ENCODE measurements around the gene A3GALT2. TPM values are rescaled to one million over a fixed set of nuclear protein-coding genes. Genes with fewer than 3 reads are reported as not detected.

Gene A3GALT2
- total RNA-seq, 1 experiment from 2014 or later = not detected

DNA sequence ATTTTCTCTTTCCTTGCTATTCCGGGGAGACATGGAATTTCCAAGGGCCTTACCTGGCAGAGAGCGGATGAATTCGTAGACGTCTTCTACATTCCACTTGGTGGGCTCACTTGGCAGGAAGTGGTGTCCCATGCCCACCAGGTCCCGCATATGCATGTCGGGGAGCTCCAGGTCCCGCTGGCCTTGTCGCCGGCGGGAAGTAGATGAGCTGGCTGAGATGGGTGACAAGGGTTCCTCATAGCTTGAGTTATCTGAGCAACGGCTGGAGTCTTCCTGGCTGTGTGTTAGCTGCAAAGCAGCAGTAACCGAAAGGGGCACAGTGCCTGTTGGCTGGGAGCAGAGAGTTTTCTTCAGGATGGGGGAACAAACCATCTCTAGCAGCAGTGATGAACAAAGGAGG, 7.9 kb upstream of the A3GALT2 start:
- Histone ChIP-seq H3K4me1 (no peaks in the 10 kb centered on the region), H3K4me3 (ENCODE audit: low read depth, low read length) (no peak overlapping the region), H3K9me3 (no peaks in the 10 kb centered on the region), H3K36me3 (ENCODE audit: control insufficient read depth, insufficient read depth, low read length) (peaks cover 2% of the 10 kb centered on the region), H3K27me3 (replicated peaks; ENCODE audit: control insufficient read depth, insufficient read depth, low read length) (no peaks in the 10 kb centered on the region)
- Mint-ChIP-seq H3K27ac (ENCODE audit: unreplicated experiment) (no peak overlapping the region), H3K4me1 (ENCODE audit: low read depth, unreplicated experiment) (no peaks in the 10 kb centered on the region), H3K36me3 (ENCODE audit: insufficient read depth, unreplicated experiment) (peaks cover 54% of the 10 kb centered on the region), H3K27me3 (ENCODE audit: insufficient read depth, unreplicated experiment) (no peaks in the 10 kb centered on the region), H3K4me3 (ENCODE audit: unreplicated experiment) (no peak overlapping the region), H3K9me3 (ENCODE audit: unreplicated experiment) (no peaks in the 10 kb centered on the region)
- intact Hi-C loops (cut with micrococcal nuclease; ENCODE audit: unreplicated experiment) = no loop called here
- TF ChIP-seq, protein P1, sequence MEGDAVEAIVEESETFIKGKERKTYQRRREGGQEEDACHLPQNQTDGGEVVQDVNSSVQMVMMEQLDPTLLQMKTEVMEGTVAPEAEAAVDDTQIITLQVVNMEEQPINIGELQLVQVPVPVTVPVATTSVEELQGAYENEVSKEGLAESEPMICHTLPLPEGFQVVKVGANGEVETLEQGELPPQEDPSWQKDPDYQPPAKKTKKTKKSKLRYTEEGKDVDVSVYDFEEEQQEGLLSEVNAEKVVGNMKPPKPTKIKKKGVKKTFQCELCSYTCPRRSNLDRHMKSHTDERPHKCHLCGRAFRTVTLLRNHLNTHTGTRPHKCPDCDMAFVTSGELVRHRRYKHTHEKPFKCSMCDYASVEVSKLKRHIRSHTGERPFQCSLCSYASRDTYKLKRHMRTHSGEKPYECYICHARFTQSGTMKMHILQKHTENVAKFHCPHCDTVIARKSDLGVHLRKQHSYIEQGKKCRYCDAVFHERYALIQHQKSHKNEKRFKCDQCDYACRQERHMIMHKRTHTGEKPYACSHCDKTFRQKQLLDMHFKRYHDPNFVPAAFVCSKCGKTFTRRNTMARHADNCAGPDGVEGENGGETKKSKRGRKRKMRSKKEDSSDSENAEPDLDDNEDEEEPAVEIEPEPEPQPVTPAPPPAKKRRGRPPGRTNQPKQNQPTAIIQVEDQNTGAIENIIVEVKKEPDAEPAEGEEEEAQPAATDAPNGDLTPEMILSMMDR (IDR thresholded peaks at IDR 0.05; ENCODE audit: insufficient read depth in 1 of 2, low read depth in 1 of 2, low read length in 1 of 2, severe bottlenecking in 1 of 2, unreplicated experiment in 1 of 2) = no peak
- CTCF ChIA-PET = no interaction called here
- BruUV-seq (replicated peaks) = no TSS peak
- POLR2A ChIA-PET = no interaction called here
- no peak for DNase-seq

- Mint-ChIP-seq H3K27me3 (ENCODE audit: insufficient read depth, unreplicated experiment) (no peaks in the 10 kb centered on the region), H3K27ac (ENCODE audit: unreplicated experiment) (no peak overlapping the region), H3K36me3 (ENCODE audit: insufficient read depth, unreplicated experiment) (peaks cover 47% of the 10 kb centered on the region), H3K4me3 (ENCODE audit: unreplicated experiment) (no peak overlapping the region), H3K4me1 (ENCODE audit: low read depth, unreplicated experiment) (no peaks in the 10 kb centered on the region), H3K9me3 (ENCODE audit: unreplicated experiment) (no peaks in the 10 kb centered on the region)
- Histone ChIP-seq H3K4me1 (no peaks in the 10 kb centered on the region), H3K4me3 (ENCODE audit: low read depth, low read length) (no peak overlapping the region), H3K9me3 (no peaks in the 10 kb centered on the region), H3K36me3 (ENCODE audit: control insufficient read depth, insufficient read depth, low read length) (peaks cover 2% of the 10 kb centered on the region), H3K27me3 (replicated peaks; ENCODE audit: control insufficient read depth, insufficient read depth, low read length) (no peaks in the 10 kb centered on the region)
- intact Hi-C loops (cut with micrococcal nuclease; ENCODE audit: unreplicated experiment) = no loop called here
- ChIA-PET POLR2A (no interaction called here), CTCF (no interaction called here)
- no TSS peak for BruUV-seq (replicated peaks)
- TF ChIP-seq, protein P1 (IDR thresholded peaks at IDR 0.05; ENCODE audit: insufficient read depth in 1 of 2, low read depth in 1 of 2, low read length in 1 of 2, severe bottlenecking in 1 of 2, unreplicated experiment in 1 of 2) = no peak
- DNase-seq = no peak
Observed at GRCh38 chr1:33327587-33328325, 6.9 kb upstream of the A3GALT2 start.

GRCh38 chr1:33326785-33327184, 5.9 kb upstream of the A3GALT2 start:
- intact Hi-C loops (cut with micrococcal nuclease; ENCODE audit: unreplicated experiment) = no loop called here
- H3K27ac Mint-ChIP-seq (ENCODE audit: unreplicated experiment) = no peak overlapping the region
- no peak overlapping the region for H3K4me3 ChIP-seq (ENCODE audit: low read depth, low read length)
- TF ChIP-seq, protein P1 (IDR thresholded peaks at IDR 0.05; ENCODE audit: insufficient read depth in 1 of 2, low read depth in 1 of 2, low read length in 1 of 2, severe bottlenecking in 1 of 2, unreplicated experiment in 1 of 2) = no peak
- no peak overlapping the region for H3K4me3 Mint-ChIP-seq (ENCODE audit: unreplicated experiment)
- no peaks in the 10 kb centered on the region for H3K9me3 Mint-ChIP-seq (ENCODE audit: unreplicated experiment)
- CTCF ChIA-PET = no interaction called here
- POLR2A ChIA-PET = no interaction called here
- H3K4me1 Mint-ChIP-seq (ENCODE audit: low read depth, unreplicated experiment) = no peaks in the 10 kb centered on the region
- no peaks in the 10 kb centered on the region for H3K27me3 ChIP-seq (replicated peaks; ENCODE audit: control insufficient read depth, insufficient read depth, low read length)
- no peaks in the 10 kb centered on the region for H3K4me1 ChIP-seq
- BruUV-seq (replicated peaks) = no TSS peak
- H3K36me3 ChIP-seq (ENCODE audit: control insufficient read depth, insufficient read depth, low read length) = peaks cover 2% of the 10 kb centered on the region
- DNase-seq = no peak
- H3K36me3 Mint-ChIP-seq (ENCODE audit: insufficient read depth, unreplicated experiment) = peaks cover 39% of the 10 kb centered on the region
- no peaks in the 10 kb centered on the region for H3K27me3 Mint-ChIP-seq (ENCODE audit: insufficient read depth, unreplicated experiment)
- H3K9me3 ChIP-seq = no peaks in the 10 kb centered on the region

All from Caco-2 (cell line).